Activated naive CD4-positive, alpha-beta T cell treated with anti-CD3 and anti-CD28 coated beads, Interleukin-2, amount 50 U/mL, for 24 hours (primary cell): ENCODE measurements around the gene GOSR1.
"Not testable (repeated sequence)": the region's sequence is repeated elsewhere in the genome, so short reads cannot be mapped to it uniquely, and the experiment has no call there.

Source experiments
- H3K27ac Mint-ChIP-seq: one replicate; pipeline ENCODE4 v1.8.0; 2021; ENCODE audit warnings: mild to moderate bottlenecking, mixed read lengths
- H3K27me3 Mint-ChIP-seq: one replicate; pipeline ENCODE4 v1.8.0; 2021; ENCODE audit warnings: mixed read lengths
- H3K36me3 Mint-ChIP-seq: one replicate; pipeline ENCODE4 v1.8.0; 2021; ENCODE audit warnings: mixed read lengths
- H3K4me1 Mint-ChIP-seq: one replicate; pipeline ENCODE4 v1.8.0; 2021; ENCODE audit warnings: mixed read lengths
- H3K4me3 Mint-ChIP-seq: one replicate; pipeline ENCODE4 v1.8.0; 2021; ENCODE audit warnings: mild to moderate bottlenecking, mixed read lengths
- H3K9me3 Mint-ChIP-seq: one replicate; pipeline ENCODE4 v1.8.0; 2021; ENCODE audit warnings: mixed read lengths

The GOSR1 gene

GRCh38 chr17:30477083-30477773, at the start of gene GOSR1:
TSS of gene GOSR1 (plus strand) at chr17:30477408. CDS start at chr17:30477434, 26 bp downstream.
- Mint-ChIP-seq H3K36me3 (peaks cover 7% of the 10 kb centered on the region), H3K4me1 (peaks cover 42% of the 10 kb centered on the region), H3K27ac (peak within 1 kb of the TSS; percentile 95), H3K4me3 (peak within 1 kb of the TSS; percentile 93), H3K9me3 (no peaks in the 10 kb centered on the region), H3K27me3 (no peaks in the 10 kb centered on the region)

DNA sequence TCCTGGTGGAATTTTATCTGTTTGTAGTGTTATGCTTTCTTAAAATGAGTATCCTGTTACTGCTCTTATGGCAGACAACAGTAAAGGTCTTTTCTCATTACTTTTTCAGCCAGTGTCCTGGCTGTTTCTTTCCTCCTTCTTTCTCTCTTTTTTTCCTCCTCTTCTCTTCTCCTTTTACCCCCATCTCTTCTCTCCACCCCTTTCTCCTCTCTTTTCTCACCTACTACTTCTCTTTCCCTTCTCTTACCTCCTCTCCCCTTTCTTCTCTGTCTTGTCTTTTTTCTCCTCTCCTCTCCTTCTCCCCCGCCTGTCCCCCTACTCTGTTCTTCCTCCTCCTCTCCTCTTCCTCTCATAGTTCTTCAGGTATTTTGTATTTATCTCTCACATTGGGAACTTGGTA, 49.6 kb upstream of the GOSR1 start:
- Mint-ChIP-seq H3K4me3 (no peak overlapping the region), H3K4me1 (no peaks in the 10 kb centered on the region), H3K9me3 (no peaks in the 10 kb centered on the region), H3K36me3 (peaks cover 38% of the 10 kb centered on the region), H3K27ac (peak overlapping the region; percentile 12), H3K27me3 (no peaks in the 10 kb centered on the region)

- no peaks in the 10 kb centered on the region for H3K9me3 Mint-ChIP-seq
- H3K36me3 Mint-ChIP-seq, result peaks cover 47% of the 10 kb centered on the region
- H3K4me1 Mint-ChIP-seq, result no peaks in the 10 kb centered on the region
- no peaks in the 10 kb centered on the region for H3K27me3 Mint-ChIP-seq
- no peak overlapping the region for H3K4me3 Mint-ChIP-seq
- H3K27ac Mint-ChIP-seq, result no peak overlapping the region
Observed at GRCh38 chr17:30429155-30429554, 48.1 kb upstream of the GOSR1 start.

DNA sequence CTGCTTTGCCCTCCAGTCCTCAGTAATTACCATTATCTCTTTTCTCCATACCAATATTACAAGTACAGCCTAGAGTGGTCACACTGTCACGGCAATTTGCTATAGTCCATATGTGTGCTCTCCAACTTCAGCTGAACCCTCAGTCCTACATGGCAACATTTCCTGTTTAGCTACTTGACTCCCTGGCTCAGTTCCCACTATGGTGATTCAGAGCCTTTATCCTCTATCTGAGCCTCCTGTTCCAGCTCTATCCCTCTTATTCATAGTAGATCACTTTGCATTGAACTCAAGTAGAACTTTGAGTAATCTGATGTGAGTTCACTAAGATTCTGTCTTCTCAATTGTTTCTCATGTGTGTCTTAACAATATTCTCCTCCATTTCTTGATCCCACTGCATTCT, 43.7 kb upstream of the GOSR1 start:
- Mint-ChIP-seq H3K4me1 (peaks cover 18% of the 10 kb centered on the region), H3K36me3 (peaks cover 47% of the 10 kb centered on the region), H3K9me3 (no peaks in the 10 kb centered on the region), H3K27me3 (no peaks in the 10 kb centered on the region), H3K27ac (no peak overlapping the region), H3K4me3 (no peak overlapping the region)

GRCh38 chr17:30436729-30437128, 40.5 kb upstream of the GOSR1 start:
- Mint-ChIP-seq H3K9me3 (no peaks in the 10 kb centered on the region), H3K27me3 (no peaks in the 10 kb centered on the region), H3K4me1 (peaks cover 18% of the 10 kb centered on the region), H3K36me3 (peaks cover 34% of the 10 kb centered on the region), H3K27ac (no peak overlapping the region), H3K4me3 (no peak overlapping the region)

DNA sequence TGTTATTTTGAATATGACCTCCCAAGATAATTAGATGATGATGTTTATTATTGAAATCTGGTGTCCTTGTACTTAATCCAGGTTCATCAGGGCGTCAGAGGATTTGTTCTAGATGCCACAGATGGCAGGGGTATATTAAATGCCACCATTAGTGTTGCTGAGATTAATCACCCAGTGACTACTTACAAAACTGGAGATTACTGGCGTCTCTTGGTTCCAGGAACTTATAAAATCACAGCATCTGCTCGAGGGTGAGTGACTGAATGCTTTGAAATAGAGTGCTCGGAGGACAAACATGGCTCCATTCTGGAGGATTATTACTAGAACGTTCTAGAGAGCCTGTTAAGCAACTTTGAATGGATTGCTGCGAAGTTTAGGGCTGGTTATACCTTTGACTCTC, 33.5 kb upstream of the GOSR1 start:
- Mint-ChIP-seq H3K27me3 (no peaks in the 10 kb centered on the region), H3K36me3 (peaks cover 27% of the 10 kb centered on the region), H3K4me1 (peaks cover 8% of the 10 kb centered on the region), H3K9me3 (no peaks in the 10 kb centered on the region), H3K27ac (no peak overlapping the region), H3K4me3 (no peak overlapping the region)

GRCh38 chr17:30446640-30447039, 30.6 kb upstream of the GOSR1 start:
- not testable (repeated sequence) for H3K9me3 Mint-ChIP-seq, H3K27me3 Mint-ChIP-seq, H3K4me1 Mint-ChIP-seq, H3K27ac Mint-ChIP-seq, H3K4me3 Mint-ChIP-seq
- peaks cover 33% of the 10 kb centered on the region for H3K36me3 Mint-ChIP-seq

- Mint-ChIP-seq H3K36me3 (peaks cover 40% of the 10 kb centered on the region), H3K27ac (no peak overlapping the region), H3K4me3 (no peak overlapping the region), H3K27me3 (no peaks in the 10 kb centered on the region), H3K9me3 (no peaks in the 10 kb centered on the region), H3K4me1 (peaks cover 9% of the 10 kb centered on the region)
Observed at GRCh38 chr17:30449480-30449879, 27.7 kb upstream of the GOSR1 start.

GRCh38 chr17:30450125-30451027, 26.8 kb upstream of the GOSR1 start:
- Mint-ChIP-seq H3K27me3 (no peaks in the 10 kb centered on the region), H3K4me3 (no peak overlapping the region), H3K4me1 (peaks cover 11% of the 10 kb centered on the region), H3K9me3 (no peaks in the 10 kb centered on the region), H3K27ac (no peak overlapping the region), H3K36me3 (peaks cover 39% of the 10 kb centered on the region)

DNA sequence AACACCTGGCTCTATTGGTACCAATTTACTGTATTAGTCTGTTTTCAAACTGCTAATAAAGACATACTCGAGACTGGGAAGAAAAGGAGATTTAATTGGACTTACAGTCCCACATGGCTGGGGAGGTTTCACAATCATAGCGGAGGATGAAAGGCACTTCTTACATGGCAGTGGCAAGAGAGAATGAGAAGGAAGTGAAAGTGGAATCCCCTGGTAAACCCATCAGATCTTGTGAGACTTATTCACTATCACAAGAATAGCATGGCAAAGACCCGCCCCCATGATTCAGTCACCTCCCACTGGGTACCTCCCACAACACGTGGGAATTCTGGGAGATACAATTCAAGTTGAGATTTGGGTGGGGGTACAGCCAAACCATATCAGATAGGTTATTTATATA, 22.6 kb upstream of the GOSR1 start:
- Mint-ChIP-seq H3K4me1 (peaks cover 3% of the 10 kb centered on the region), H3K27me3 (no peaks in the 10 kb centered on the region), H3K27ac (no peak overlapping the region), H3K4me3 (no peak overlapping the region), H3K36me3 (peaks cover 40% of the 10 kb centered on the region), H3K9me3 (no peaks in the 10 kb centered on the region)

DNA sequence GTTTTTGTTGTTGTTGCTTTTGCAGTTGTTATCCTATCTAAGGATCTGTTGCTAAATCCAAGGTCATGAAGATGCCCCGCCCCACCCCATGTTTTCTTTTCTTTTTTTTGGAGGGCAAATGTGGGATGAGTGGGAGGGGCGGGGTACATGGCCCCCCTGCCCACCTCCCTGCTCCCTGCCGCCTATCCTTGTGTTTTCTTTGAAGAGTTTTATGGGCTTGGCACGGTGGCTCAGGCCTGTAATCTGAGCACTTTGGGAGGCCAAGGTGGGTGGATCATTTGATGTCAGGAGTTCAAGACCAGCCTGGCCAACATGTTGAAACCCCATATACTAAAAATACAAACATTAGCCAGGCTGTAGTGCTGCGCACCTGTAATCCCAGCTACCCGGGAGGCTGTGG, 18.8 kb upstream of the GOSR1 start:
- Mint-ChIP-seq H3K4me3 (no peak overlapping the region), H3K9me3 (no peaks in the 10 kb centered on the region), H3K36me3 (peaks cover 28% of the 10 kb centered on the region), H3K4me1 (peaks cover 3% of the 10 kb centered on the region), H3K27me3 (no peaks in the 10 kb centered on the region), H3K27ac (no peak overlapping the region)

DNA sequence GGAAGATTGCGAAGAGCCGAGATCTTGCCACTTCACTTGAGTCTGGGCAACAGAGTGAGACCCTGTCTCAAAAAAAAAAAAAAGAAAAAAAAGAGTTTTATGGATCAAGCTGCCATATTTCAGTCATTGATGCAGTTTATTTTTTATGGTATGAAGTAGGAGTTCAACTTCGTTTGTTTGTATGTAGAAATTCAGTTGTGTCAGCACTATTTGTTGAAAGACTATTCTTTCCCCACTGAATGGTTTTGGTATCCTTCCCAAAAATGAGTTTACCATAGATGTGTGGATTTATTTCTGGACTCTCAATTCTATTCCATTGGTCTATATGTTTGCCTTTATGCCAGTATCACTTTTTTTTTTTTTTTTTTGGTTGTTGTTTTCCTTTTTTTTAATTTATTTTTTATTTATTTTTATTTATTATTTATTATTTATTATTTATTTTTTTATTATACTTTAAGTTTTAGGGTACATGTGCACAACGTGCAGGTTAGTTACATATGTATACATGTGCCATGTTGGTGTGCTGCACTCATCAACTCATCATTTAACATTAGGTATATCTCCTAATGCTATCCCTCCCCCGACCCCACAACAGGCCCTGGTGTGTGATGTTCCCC, 18.3 kb upstream of the GOSR1 start:
- H3K27me3 Mint-ChIP-seq, H3K9me3 Mint-ChIP-seq, H3K4me3 Mint-ChIP-seq, H3K27ac Mint-ChIP-seq, H3K4me1 Mint-ChIP-seq: not testable (repeated sequence)
- peaks cover 28% of the 10 kb centered on the region for H3K36me3 Mint-ChIP-seq

DNA sequence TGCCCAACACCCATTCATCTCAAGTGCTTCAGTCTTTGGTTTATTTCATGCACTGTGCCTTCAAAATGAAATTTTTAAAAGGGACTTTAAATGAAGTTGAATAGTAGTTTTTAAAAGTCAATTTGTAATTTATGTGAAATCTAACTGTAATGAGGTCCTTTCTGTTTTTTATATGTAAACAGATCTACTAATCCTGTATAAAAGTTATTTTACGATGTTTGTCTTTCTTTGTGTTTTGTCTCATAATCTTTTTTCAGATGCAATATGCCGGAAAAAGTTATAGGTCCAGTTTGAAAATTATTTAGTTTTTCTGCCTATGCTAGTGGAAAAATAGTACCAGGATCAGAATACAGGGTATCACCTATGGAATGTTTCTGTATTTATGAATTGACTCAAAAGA, 8.7 kb upstream of the GOSR1 start:
- H3K4me3 Mint-ChIP-seq, result no peak overlapping the region
- no peaks in the 10 kb centered on the region for H3K9me3 Mint-ChIP-seq
- H3K36me3 Mint-ChIP-seq, result peaks cover 5% of the 10 kb centered on the region
- no peak overlapping the region for H3K27ac Mint-ChIP-seq
- H3K27me3 Mint-ChIP-seq, result no peaks in the 10 kb centered on the region
- H3K4me1 Mint-ChIP-seq, result no peaks in the 10 kb centered on the region

GRCh38 chr17:30472238-30472890, 4.8 kb upstream of the GOSR1 start:
- H3K4me3 Mint-ChIP-seq, result no peak overlapping the region
- H3K36me3 Mint-ChIP-seq, result no peaks in the 10 kb centered on the region
- H3K9me3 Mint-ChIP-seq, result no peaks in the 10 kb centered on the region
- H3K27ac Mint-ChIP-seq, result no peak overlapping the region
- peaks cover 18% of the 10 kb centered on the region for H3K4me1 Mint-ChIP-seq
- H3K27me3 Mint-ChIP-seq, result no peaks in the 10 kb centered on the region

- peaks cover 5% of the 10 kb centered on the region for H3K36me3 Mint-ChIP-seq
- no peaks in the 10 kb centered on the region for H3K27me3 Mint-ChIP-seq
- peaks cover 37% of the 10 kb centered on the region for H3K4me1 Mint-ChIP-seq
- H3K9me3 Mint-ChIP-seq, result no peaks in the 10 kb centered on the region
- no peak overlapping the region for H3K4me3 Mint-ChIP-seq
- H3K27ac Mint-ChIP-seq, result peak overlapping the region; percentile 10
Observed at GRCh38 chr17:30475206-30475605, 2.0 kb upstream of the GOSR1 start.

DNA sequence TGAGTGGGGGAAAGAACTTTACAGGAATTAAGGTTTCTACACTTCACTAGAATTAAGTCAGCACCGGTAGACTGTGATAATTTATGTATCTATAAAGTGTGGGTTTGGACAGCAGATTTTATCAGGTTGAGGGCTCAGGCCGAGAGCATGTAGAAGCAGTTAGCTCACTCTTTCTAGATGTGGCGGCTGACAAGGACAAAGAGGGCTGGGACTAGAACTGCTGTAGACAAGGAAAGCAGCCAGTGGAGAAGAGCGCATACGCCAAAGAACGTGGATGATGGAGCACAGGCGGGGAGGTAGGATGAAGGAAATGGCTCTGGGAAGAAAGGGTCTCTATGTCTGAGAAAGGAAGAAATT, 504 bp upstream of the GOSR1 start:
- Mint-ChIP-seq H3K27me3 (no peaks in the 10 kb centered on the region), H3K27ac (peak overlapping the region; percentile 95), H3K9me3 (no peaks in the 10 kb centered on the region), H3K4me1 (peaks cover 42% of the 10 kb centered on the region), H3K36me3 (peaks cover 7% of the 10 kb centered on the region), H3K4me3 (peak overlapping the region; percentile 93)
